ENCODE data around the gene TFF2.

TFF2 gene

GRCh38 chr21:42350927-42351426 lies at the start of gene TFF2:
TFF2 (minus strand) TSS chr21:42350994; CDS start chr21:42350957, 37 bp downstream.
- no peak for DNase-seq

- DNase-seq: no peak
These were observed 49.7 kb upstream of the TFF2 start for GRCh38 chr21:42400525-42400924.

GRCh38 chr21:42398436-42399028 lies 47.7 kb upstream of the TFF2 start:
- DNase-seq: no peak

- DNase-seq: no peak
These were observed 47.1 kb upstream of the TFF2 start for GRCh38 chr21:42397746-42398394.

GRCh38 chr21:42396799-42397745 lies 46.3 kb upstream of the TFF2 start:
- DNase-seq: no peak

GRCh38 chr21:42395905-42396651 lies 45.3 kb upstream of the TFF2 start, which contains the start of gene TMPRSS3:
TMPRSS3 (minus strand) TSS chr21:42396052; CDS start chr21:42395417, 635 bp downstream.
- DNase-seq: no peak

GRCh38 chr21:42395302-42395701 lies 44.5 kb upstream of the TFF2 start:
- no peak for DNase-seq

GRCh38 chr21:42393443-42393950 lies 42.7 kb upstream of the TFF2 start:
- no peak for DNase-seq

- no peak for DNase-seq
These were observed 42.1 kb upstream of the TFF2 start for GRCh38 chr21:42392731-42393442.

- no peak for DNase-seq
These were observed 40.5 kb upstream of the TFF2 start for GRCh38 chr21:42391297-42391696.

- DNase-seq: no peak
These were observed 39.9 kb upstream of the TFF2 start for GRCh38 chr21:42390696-42391095.

- DNase-seq: no peak
These were observed 39.4 kb upstream of the TFF2 start for GRCh38 chr21:42390193-42390592.

- DNase-seq: no peak
These were observed 38.6 kb upstream of the TFF2 start for GRCh38 chr21:42389449-42389835.

GRCh38 chr21:42388740-42389448 lies 38.1 kb upstream of the TFF2 start:
- no peak for DNase-seq

- DNase-seq: no peak
These were observed 37.1 kb upstream of the TFF2 start for GRCh38 chr21:42387843-42388340.

- DNase-seq: no peak
These were observed 36.4 kb upstream of the TFF2 start for GRCh38 chr21:42387164-42387563.

- no peak for DNase-seq
These were observed 35.3 kb upstream of the TFF2 start for GRCh38 chr21:42386034-42386591.

- DNase-seq: no peak
These were observed 34.8 kb upstream of the TFF2 start for GRCh38 chr21:42385619-42386018.

- DNase-seq: no peak
These were observed 34.2 kb upstream of the TFF2 start for GRCh38 chr21:42384989-42385388.

GRCh38 chr21:42384156-42384945 lies 33.6 kb upstream of the TFF2 start:
- DNase-seq: no peak
